ENCODE data around the gene PKP3.
"Not testable (repeated sequence)": the region's sequence is repeated elsewhere in the genome, so short reads cannot be mapped to it uniquely, and the experiment has no call there.

PKP3 gene

DNA sequence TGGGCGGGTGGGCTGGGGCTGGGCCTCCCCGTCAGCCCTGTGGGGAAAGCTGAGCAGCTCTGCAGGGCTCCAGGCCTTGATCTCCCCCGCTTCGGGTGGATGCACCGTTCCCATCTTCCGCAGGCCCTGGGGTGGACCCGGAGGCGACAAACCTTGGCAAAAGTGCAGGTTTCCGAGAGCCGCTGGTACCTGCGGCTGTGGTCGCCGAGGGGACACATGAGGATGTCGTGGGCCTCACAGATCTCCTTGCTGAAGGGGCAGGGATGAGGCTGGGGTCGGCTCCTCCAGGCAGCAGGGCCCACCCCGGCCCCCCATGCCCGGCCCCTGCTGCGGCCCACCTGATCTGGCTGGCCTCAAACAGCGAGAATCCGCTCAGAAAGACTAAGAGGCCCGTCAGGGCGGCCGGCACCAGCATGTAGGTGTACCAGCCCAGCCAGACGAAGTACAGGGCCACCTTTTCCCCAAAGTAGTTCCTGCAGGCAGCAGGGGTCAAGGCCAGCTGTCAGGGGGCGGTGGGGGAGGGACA, 36.0 kb downstream of the PKP3 start:
- no peak for DNase-seq (ENCODE audit: low read depth in 2 of 2)

GRCh38 chr11:431921-432320, 37.9 kb downstream of the PKP3 start:
- DNase-seq (ENCODE audit: low read depth in 2 of 2) = no peak

GRCh38 chr11:432501-433100, 38.6 kb downstream of the PKP3 start:
- DNase-seq (ENCODE audit: low read depth in 2 of 2) = no peak

DNA sequence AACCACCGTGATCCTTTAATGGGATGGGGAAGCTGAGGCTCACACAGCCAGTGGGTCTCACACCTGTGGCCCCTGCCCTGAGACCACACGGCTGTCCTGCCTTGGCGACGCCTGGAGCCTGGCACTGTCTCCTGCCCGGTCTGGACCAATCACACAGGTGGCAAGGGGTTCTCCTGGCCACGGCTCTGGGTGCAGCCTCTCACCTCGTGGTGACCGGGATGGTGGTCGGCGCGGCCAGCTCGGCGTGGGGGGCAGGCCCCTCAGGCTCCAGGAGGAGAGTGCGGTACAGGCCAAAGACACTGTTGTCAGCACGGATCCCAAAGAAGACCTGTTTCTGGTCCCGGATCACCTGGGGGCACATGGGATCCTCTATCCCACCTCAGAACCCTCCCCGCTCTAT, 39.1 kb downstream of the PKP3 start:
- no peak for DNase-seq (ENCODE audit: low read depth in 2 of 2)

GRCh38 chr11:433641-434040, 39.6 kb downstream of the PKP3 start:
- no peak for DNase-seq (ENCODE audit: low read depth in 2 of 2)

GRCh38 chr11:434496-434895, 40.5 kb downstream of the PKP3 start:
- DNase-seq (ENCODE audit: low read depth in 2 of 2) = no peak

DNA sequence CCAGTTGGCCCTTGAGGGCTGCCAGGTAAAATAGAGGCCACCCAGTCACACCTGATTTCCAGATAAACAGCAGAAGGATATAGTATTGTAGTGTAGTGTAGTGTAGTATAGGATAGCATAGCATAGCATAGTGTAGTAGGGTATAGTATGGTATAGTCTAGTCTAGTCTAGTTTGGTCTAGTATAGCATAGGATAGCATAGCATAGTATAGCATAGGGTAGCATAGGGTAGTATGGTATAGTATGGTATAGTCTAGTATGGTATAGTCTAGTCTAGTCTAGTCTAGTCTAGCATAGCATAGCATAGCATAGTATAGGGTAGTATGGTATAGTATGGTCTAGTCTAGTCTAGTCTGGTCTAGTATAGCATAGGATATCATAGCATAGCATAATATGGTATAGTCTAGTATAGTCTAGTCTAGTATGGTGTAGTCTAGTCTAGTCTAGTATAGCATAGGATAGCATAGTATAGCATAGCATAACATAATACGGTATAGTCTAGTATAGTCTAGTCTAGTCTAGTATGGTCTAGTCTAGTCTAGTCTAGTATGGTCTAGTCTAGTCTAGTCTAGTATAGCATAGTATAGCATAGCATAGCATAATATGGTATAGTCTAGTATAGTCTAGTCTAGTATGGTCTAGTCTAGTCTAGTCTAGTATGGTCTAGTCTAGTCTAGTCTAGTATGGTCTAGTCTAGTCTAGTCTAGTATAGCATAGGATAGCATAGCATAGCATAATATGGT, 41.2 kb downstream of the PKP3 start:
- not testable (repeated sequence) for DNase-seq (ENCODE audit: low read depth in 2 of 2)

DNA sequence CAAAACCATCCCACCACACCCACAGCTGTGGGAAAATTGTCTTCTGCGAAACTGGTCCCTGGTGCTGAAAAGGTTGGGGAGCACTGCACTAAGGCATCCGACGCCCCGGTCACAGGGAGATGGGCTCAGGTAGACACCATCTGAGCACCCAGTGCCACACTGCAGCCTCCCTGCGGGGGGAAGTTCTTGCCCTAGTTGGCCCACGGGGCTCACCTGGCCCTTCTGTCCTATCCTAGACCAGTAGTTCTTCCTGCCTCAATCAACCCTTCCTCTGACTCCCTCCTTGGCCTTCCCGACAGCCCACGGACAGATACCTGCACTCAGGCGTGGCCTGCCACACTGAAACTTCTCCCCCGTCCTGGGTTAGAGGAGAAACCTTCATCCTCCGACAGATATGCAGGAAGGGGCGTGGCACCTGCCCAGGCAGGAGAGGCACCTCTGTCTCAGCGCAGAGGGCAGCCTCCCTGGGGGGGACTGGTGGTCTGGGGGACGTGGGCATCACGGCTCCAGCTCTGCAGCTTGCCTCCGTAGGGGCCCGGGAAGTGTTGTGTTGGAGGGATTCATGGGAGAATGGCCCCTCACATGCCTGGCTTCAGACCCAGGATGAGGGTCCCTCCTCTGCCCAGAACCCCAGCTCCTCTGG, 43.3 kb downstream of the PKP3 start:
- DNase-seq (ENCODE audit: low read depth in 2 of 2) = no peak

- no peak for DNase-seq (ENCODE audit: low read depth in 2 of 2)
Observed at GRCh38 chr11:438101-438844, 44.3 kb downstream of the PKP3 start.

- DNase-seq (ENCODE audit: low read depth in 2 of 2) = no peak
Observed at GRCh38 chr11:439315-440064, 45.5 kb downstream of the PKP3 start.

GRCh38 chr11:440065-441042, 46.3 kb downstream of the PKP3 start:
- DNase-seq (ENCODE audit: low read depth in 2 of 2) = no peak

DNA sequence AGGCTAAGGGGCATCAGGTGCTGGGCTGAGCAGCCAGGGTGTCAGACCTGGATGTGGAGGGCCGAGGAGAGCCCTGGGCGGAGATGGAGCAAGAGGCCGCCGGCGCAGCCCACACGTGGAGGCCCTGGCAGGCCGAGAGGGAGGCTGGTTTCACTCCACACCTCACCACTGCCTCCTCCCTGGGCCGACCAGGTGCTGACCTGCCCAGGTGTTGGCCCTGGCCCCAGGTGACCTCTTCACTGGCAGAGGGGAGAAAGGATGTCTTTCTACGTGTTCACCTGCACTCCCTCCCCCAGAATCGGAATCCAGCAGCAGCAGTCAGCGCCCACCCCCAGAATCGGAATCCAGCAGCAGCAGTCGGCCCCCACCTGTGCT, 47.0 kb downstream of the PKP3 start:
- DNase-seq (ENCODE audit: low read depth in 2 of 2) = no peak

GRCh38 chr11:441418-442274, 47.6 kb downstream of the PKP3 start, which contains the start of gene ANO9:
Gene ANO9 (minus strand): TSS chr11:442011. CDS start chr11:441926, 85 bp downstream.
- DNase-seq (ENCODE audit: low read depth in 2 of 2) = peak; percentile 23 to 48

- DNase-seq (ENCODE audit: low read depth in 2 of 2) = no peak
Observed at GRCh38 chr11:442611-443081, 48.6 kb downstream of the PKP3 start.

GRCh38 chr11:443542-444199, 49.7 kb downstream of the PKP3 start:
- no peak for DNase-seq (ENCODE audit: low read depth in 2 of 2)

GRCh38 chr11:444396-445144, 50.6 kb downstream of the PKP3 start:
- DNase-seq (ENCODE audit: low read depth in 2 of 2) = no peak

- DNase-seq (ENCODE audit: low read depth in 2 of 2) = no peak
Observed at GRCh38 chr11:445765-446588, 52.0 kb downstream of the PKP3 start.
